B cell (primary cell): ENCODE data around the gene CDK2. TPM values are rescaled to one million over a fixed set of nuclear protein-coding genes. Genes with fewer than 3 reads are reported as not detected.

Source experiments
- ATAC-seq: fragments of 200-7000 bp; cut with Tn5 transposase; one replicate; pipeline ENCODE4 v1.10.0; 2021; ENCODE audit warnings: low read depth, mild to moderate bottlenecking, moderate number of reproducible peaks, moderate library complexity
- CTCF ChIA-PET: fragments of 350-600 bp; sonication (Branson Sonifier 250); formaldehyde crosslinking; loops from one replicate; lab custom pipeline; 2021; ENCODE audit warnings: antibody characterized with exemption, inconsistent platforms; lab: Charles Lee
- POLR2A ChIA-PET: fragments of 350-600 bp; sonication (Branson Sonifier 250); formaldehyde crosslinking; loops from one replicate; lab custom pipeline; 2021; ENCODE audit warnings: antibody characterized with exemption; lab: Charles Lee
- DNase-seq: peaks from one replicate; pipeline ENCODE4 v3.0.0; 2013
- H2AFZ ChIP-seq: 2 replicates; pipeline ENCODE4 v1.6.1; 2012; ENCODE audit warnings: mild to moderate bottlenecking, low read depth, low read length; ENCODE audit not compliant: insufficient read depth, poor library complexity, severe bottlenecking
- H3K27ac ChIP-seq, 2 donors: 1 replicate in 1 of 2; 2 replicates in 1 of 2; pipeline ENCODE4 v1.5.1; 2012 to 2013; ENCODE audit warnings: low read length in 2 of 2, mild to moderate bottlenecking in 2 of 2, moderate library complexity in 1 of 2
- H3K27me3 ChIP-seq, 4 experiments: fragments of 200-600 bp in 1 of 4; sonication (generic) in 1 of 4; replicated peaks in 1 of 4; 1 replicate in 2 of 4; 2 replicates in 2 of 4; pipeline versions ENCODE4 v1.6.1 to v1.7.0; 2013 to 2016; ENCODE audit warnings: low read length in 3 of 4, mild to moderate bottlenecking in 2 of 4, mixed read lengths in 1 of 4, moderate library complexity in 1 of 4; ENCODE audit not compliant: insufficient read depth in 4 of 4, control insufficient read depth in 3 of 4; ENCODE audit errors: control extremely low read depth in 1 of 4
- H3K36me3 ChIP-seq, 2 experiments: replicated peaks in 1 of 2; 1 replicate in 1 of 2; 2 replicates in 1 of 2; pipeline versions ENCODE4 v1.6.1 to v1.7.1; 2013; ENCODE audit warnings: low read length in 1 of 2; ENCODE audit not compliant: insufficient read depth in 2 of 2, control insufficient read depth in 1 of 2; ENCODE audit errors: control extremely low read depth in 1 of 2, extremely low read depth in 1 of 2
- H3K4me1 ChIP-seq, 2 donors: fragments of 200-600 bp in 1 of 2; sonication (generic) in 1 of 2; 1 replicate in 1 of 2; 2 replicates in 1 of 2; pipeline versions ENCODE4 v1.5.1 to v1.6.1; 2013 to 2017; ENCODE audit warnings: low read length in 2 of 2; ENCODE audit not compliant: control insufficient read depth in 2 of 2, insufficient read depth in 2 of 2
- H3K4me2 ChIP-seq: replicated peaks from 2 replicates; pipeline ENCODE3; 2012; ENCODE audit warnings: mild to moderate bottlenecking, low read depth, low read length; ENCODE audit not compliant: poor library complexity, severe bottlenecking
- H3K4me3 ChIP-seq, 5 experiments: fragments of 200-600 bp in 1 of 5; sonication (generic) in 1 of 5; 1 replicate in 3 of 5; 2 replicates in 2 of 5; pipeline versions ENCODE4 v1.5.1 to v1.7.0; 2011 to 2016; ENCODE audit warnings: low read length in 4 of 5, mild to moderate bottlenecking in 4 of 5, low read depth in 2 of 5, control low read depth in 1 of 5, moderate library complexity in 1 of 5; ENCODE audit not compliant: insufficient read depth in 1 of 5; ENCODE audit errors: control extremely low read depth in 1 of 5, extremely low read depth in 1 of 5
- H3K79me2 ChIP-seq: fragments of 200-600 bp; sonication (generic); one replicate; pipeline ENCODE4 v1.6.0; 2016; ENCODE audit warnings: low read length; ENCODE audit not compliant: control insufficient read depth, insufficient read depth
- H3K9ac ChIP-seq: fragments of 200-600 bp; sonication (generic); 2 replicates; pipeline ENCODE4 v1.6.1; 2017; ENCODE audit warnings: mild to moderate bottlenecking, low read length, moderate library complexity
- H3K9me3 ChIP-seq, 3 donors: one replicate each; pipeline versions ENCODE4 v1.6.1 to v1.7.1; 2013; ENCODE audit warnings: low read length in 2 of 3; ENCODE audit not compliant: control insufficient read depth in 2 of 3, insufficient read depth in 1 of 3; ENCODE audit errors: control extremely low read depth in 1 of 3
- H4K20me1 ChIP-seq: 2 replicates; pipeline ENCODE4 v1.6.0; 2012; ENCODE audit warnings: mild to moderate bottlenecking, low read length; ENCODE audit not compliant: insufficient read depth, control insufficient read depth, poor library complexity, severe bottlenecking
- H3K27ac Mint-ChIP-seq: one replicate; pipeline ENCODE4 v1.8.0; 2021; ENCODE audit warnings: mixed read lengths
- H3K27me3 Mint-ChIP-seq: one replicate; pipeline ENCODE4 v1.8.0; 2021; ENCODE audit warnings: mixed read lengths
- H3K4me1 Mint-ChIP-seq: one replicate; pipeline ENCODE4 v1.8.0; 2021; ENCODE audit warnings: mixed read lengths
- H3K4me3 Mint-ChIP-seq: one replicate; pipeline ENCODE4 v1.8.0; 2021; ENCODE audit warnings: mixed read lengths
- H3K9me3 Mint-ChIP-seq: one replicate; pipeline ENCODE4 v1.8.0; 2022; ENCODE audit warnings: mixed read lengths; ENCODE audit not compliant: insufficient read depth
- CTCF ChIP-seq: fragments of 200-600 bp; IDR thresholded peaks from one replicate; pipeline ENCODE4 v1.8.0; 2022; ENCODE audit warnings: antibody characterized with exemption, mild to moderate bottlenecking
- EZH2 ChIP-seq: IDR thresholded peaks from 2 replicates; pipeline ENCODE4 v1.6.1; 2012; ENCODE audit warnings: borderline replicate concordance, low read depth, mild to moderate bottlenecking, moderate library complexity, low read length; ENCODE audit not compliant: insufficient read depth, poor library complexity, severe bottlenecking
- WGBS: methylation state at CpG from one replicate; pipeline ENCODE4 v1.1.5; 2013; ENCODE audit warnings: missing lambda C conversion rate; ENCODE audit not compliant: insufficient coverage; 5-methylcytosine and 5-hydroxymethylcytosine counted together
- intact Hi-C: fragments of 100-400 bp; cut with micrococcal nuclease; formaldehyde crosslinking; loops from one replicate; pipeline ENCODE4 v1.10.0; 2022
- polyA plus RNA-seq: library from polyadenylated mRNA; depleted of rRNA; stranded (reverse); fragments of >200 nt; gene quantifications from 2 replicates; pipeline ENCODE4 v1.2.3, GENCODE V29; 2012
- total RNA-seq, 2 donors: library from RNA; stranded (reverse); fragments of 120-200 nt in 1 of 2; gene quantifications; 1 replicate in 1 of 2; 2 replicates in 1 of 2; pipeline versions ENCODE4 v1.2.3 to v1.2.4, GENCODE V29; 2013 to 2022

The CDK2 gene
- total and polyA plus RNA-seq, 2 donors (not counting 1 experiment from before 2014, with no cell fraction given), result 10.8 to 32.8 TPM

GRCh38 chr12:55957106-55957859 lies 9.3 kb upstream of the CDK2 start:
- ChIA-PET POLR2A (no interaction called here), CTCF (interaction anchor here (1.1 to 1.9 kb wide), 2 partner anchors 72 to 137 kb away, joined by 4 to 6 read pairs; no protein-coding TSS in a partner anchor)
- Histone ChIP-seq H3K27me3 (no peaks in the 10 kb centered on the region), H3K9me3 (no peaks in the 10 kb centered on the region), H3K9ac (no peak overlapping the region), H3K27ac (peak overlapping the region in 1 of 2 donors; percentile 35), H3K79me2 (no peaks in the 10 kb centered on the region), H4K20me1 (peaks cover 2% of the 10 kb centered on the region), H2AFZ (no peak overlapping the region), H3K4me1 (no peaks in the 10 kb centered on the region), H3K4me3 (no peak overlapping the region), H3K4me2 (no peak overlapping the region), H3K36me3 (peaks cover 10 to 24% of the 10 kb centered on the region in 2 experiments)
- WGBS, result 86% methylated on average over 5 of the region's 5 CpGs
- no peak overlapping the region for H3K4me3 Mint-ChIP-seq
- no peaks in the 10 kb centered on the region for H3K27me3 Mint-ChIP-seq
- TF ChIP-seq EZH2 (no peak), CTCF (no peak)
- ATAC-seq, result no peak
- DNase-seq, result no peak
- H3K4me1 Mint-ChIP-seq, result no peaks in the 10 kb centered on the region
- H3K27ac Mint-ChIP-seq, result peak overlapping the region; percentile 15
- no peaks in the 10 kb centered on the region for H3K9me3 Mint-ChIP-seq
- intact Hi-C loops, result no loop called here

GRCh38 chr12:55963760-55964159 lies 2.9 kb upstream of the CDK2 start:
- POLR2A ChIA-PET, result interaction anchor here (0.7 kb wide), 1 partner anchor 141 kb away, joined by 11 read pairs; no protein-coding TSS in a partner anchor
- intact Hi-C loops, result no loop called here
- H3K79me2 ChIP-seq, result peaks cover 18% of the 10 kb centered on the region
- peaks cover 16 to 20% of the 10 kb centered on the region in 2 donors for H3K4me1 ChIP-seq
- no peak for ATAC-seq
- H3K27ac ChIP-seq, result no peak overlapping the region
- no peak overlapping the region for H3K4me3 ChIP-seq
- Mint-ChIP-seq H3K27ac (no peak overlapping the region), H3K4me1 (peaks cover 29% of the 10 kb centered on the region), H3K9me3 (no peaks in the 10 kb centered on the region), H3K4me3 (no peak overlapping the region), H3K27me3 (no peaks in the 10 kb centered on the region)
- no peak overlapping the region for H3K4me2 ChIP-seq
- H3K9me3 ChIP-seq, result no peaks in the 10 kb centered on the region
- 88% methylated on average over 2 of the region's 2 CpGs for WGBS
- no peak for TF ChIP-seq CTCF
- no peak for TF ChIP-seq EZH2
- H2AFZ ChIP-seq, result no peak overlapping the region
- DNase-seq, result no peak
- H4K20me1 ChIP-seq, result no peaks in the 10 kb centered on the region
- H3K27me3 ChIP-seq, result no peaks in the 10 kb centered on the region
- no peaks in the 10 kb centered on the region for H3K36me3 ChIP-seq
- no peak overlapping the region for H3K9ac ChIP-seq
- CTCF ChIA-PET, result no interaction called here
